CD14-positive monocyte (primary cell): ENCODE results near the gene CSPG4. TPM values are rescaled to one million over a fixed set of nuclear protein-coding genes. Genes with fewer than 3 reads are reported as not detected.

Source experiments
- DNase-seq, 3 donors: peaks; one replicate each; pipeline ENCODE4 v3.0.0-alpha.2; 2011 to 2022
- H2AFZ ChIP-seq: 2 replicates; pipeline ENCODE4 v1.6.0; 2012; ENCODE audit warnings: mild to moderate bottlenecking, low read depth, low read length, inconsistent platforms; ENCODE audit not compliant: insufficient read depth, poor library complexity, severe bottlenecking
- H3K27ac ChIP-seq, 2 donors: 1 replicate in 1 of 2; 2 replicates in 1 of 2; pipeline ENCODE4 v1.5.1; 2012 to 2013; ENCODE audit warnings: low read length in 2 of 2, control low read depth in 1 of 2, inconsistent platforms in 1 of 2, low read depth in 1 of 2, mild to moderate bottlenecking in 1 of 2
- H3K27me3 ChIP-seq, 2 donors: one replicate each; pipeline versions ENCODE4 v1.6.0 to v1.6.1; 2011 to 2013; ENCODE audit warnings: low read length in 2 of 2; ENCODE audit not compliant: control insufficient read depth in 2 of 2, insufficient read depth in 2 of 2
- H3K36me3 ChIP-seq, 2 donors: replicated peaks in 1 of 2; 1 replicate in 1 of 2; 2 replicates in 1 of 2; pipeline versions ENCODE4 v1.5.1 to v1.6.1; 2012 to 2013; ENCODE audit warnings: low read length in 2 of 2, control low read depth in 1 of 2, inconsistent platforms in 1 of 2, mild to moderate bottlenecking in 1 of 2; ENCODE audit not compliant: insufficient read depth in 2 of 2, control insufficient read depth in 1 of 2
- H3K4me1 ChIP-seq, 2 donors: 1 replicate in 1 of 2; 2 replicates in 1 of 2; pipeline versions ENCODE4 v1.5.1 to v1.6.1; 2012 to 2013; ENCODE audit warnings: low read length in 2 of 2, control low read depth in 1 of 2, inconsistent platforms in 1 of 2, mild to moderate bottlenecking in 1 of 2, moderate library complexity in 1 of 2; ENCODE audit not compliant: insufficient read depth in 2 of 2, control insufficient read depth in 1 of 2
- H3K4me2 ChIP-seq: replicated peaks from 2 replicates; pipeline ENCODE3; 2012; ENCODE audit warnings: low read length, moderate library complexity, mild to moderate bottlenecking; ENCODE audit not compliant: poor library complexity, severe bottlenecking; ENCODE audit errors: extremely low read depth
- H3K4me3 ChIP-seq, 3 experiments: fragments of 200-600 bp in 1 of 3; sonication (generic) in 1 of 3; replicated peaks in 1 of 3; 1 replicate in 2 of 3; 2 replicates in 1 of 3; pipeline ENCODE4 v1.5.1; 2011 to 2013; ENCODE audit warnings: low read length in 3 of 3, mild to moderate bottlenecking in 3 of 3, control low read depth in 2 of 3, low read depth in 2 of 3, inconsistent platforms in 1 of 3, moderate library complexity in 1 of 3
- H3K79me2 ChIP-seq: 2 replicates; pipeline ENCODE4 v1.6.0; 2012; ENCODE audit warnings: mild to moderate bottlenecking, control low read depth, inconsistent platforms, low read length, moderate library complexity; ENCODE audit not compliant: insufficient read depth
- H3K9ac ChIP-seq: 2 replicates; pipeline ENCODE4 v1.6.0; 2017; ENCODE audit warnings: low read length, mild to moderate bottlenecking; ENCODE audit not compliant: insufficient read depth, poor library complexity, severe bottlenecking
- H3K9me3 ChIP-seq, 2 donors: replicated peaks in 1 of 2; 1 replicate in 1 of 2; 2 replicates in 1 of 2; pipeline versions ENCODE4 v1.5.1 to v1.6.1; 2012 to 2013; ENCODE audit warnings: low read length in 2 of 2, control low read depth in 1 of 2; ENCODE audit not compliant: control insufficient read depth in 1 of 2, insufficient read depth in 1 of 2
- H4K20me1 ChIP-seq: 2 replicates; pipeline ENCODE4 v1.6.0; 2012; ENCODE audit warnings: mild to moderate bottlenecking, low read length, control low read depth, moderate library complexity; ENCODE audit not compliant: insufficient read depth
- H3K27ac Mint-ChIP-seq, 7 donors: one replicate each; pipeline ENCODE4 v1.8.0; 2020; ENCODE audit warnings: mild to moderate bottlenecking in 7 of 7, mixed read lengths in 7 of 7, moderate library complexity in 6 of 7, inconsistent platforms in 2 of 7
- H3K27me3 Mint-ChIP-seq, 3 donors: one replicate each; pipeline ENCODE4 v1.8.0; 2021 to 2022; ENCODE audit warnings: low read depth in 3 of 3, mild to moderate bottlenecking in 3 of 3, mixed read lengths in 3 of 3, moderate library complexity in 3 of 3, inconsistent platforms in 1 of 3
- H3K36me3 Mint-ChIP-seq, 2 donors: one replicate each; pipeline ENCODE4 v1.8.0; 2020; ENCODE audit warnings: mixed read lengths in 2 of 2, inconsistent platforms in 1 of 2, mild to moderate bottlenecking in 1 of 2
- H3K4me1 Mint-ChIP-seq: one replicate; pipeline ENCODE4 v1.8.0; 2020; ENCODE audit warnings: mild to moderate bottlenecking, mixed read lengths
- H3K4me3 Mint-ChIP-seq, 2 donors: one replicate each; pipeline ENCODE4 v1.8.0; 2020; ENCODE audit warnings: mild to moderate bottlenecking in 2 of 2, mixed read lengths in 2 of 2, moderate library complexity in 1 of 2
- H3K9me3 Mint-ChIP-seq, 7 donors: one replicate each; pipeline ENCODE4 v1.8.0; 2020 to 2022; ENCODE audit warnings: mixed read lengths in 7 of 7, mild to moderate bottlenecking in 6 of 7, moderate library complexity in 6 of 7, inconsistent platforms in 2 of 7
- CTCF ChIP-seq: fragments of 200-600 bp; IDR thresholded peaks from one replicate; pipeline ENCODE4 v1.8.0; 2022; ENCODE audit warnings: antibody characterized with exemption, mild to moderate bottlenecking
- WGBS: methylation state at CpG from one replicate; pipeline ENCODE4 v1.1.5; 2013; ENCODE audit warnings: missing lambda C conversion rate; ENCODE audit not compliant: insufficient coverage; 5-methylcytosine and 5-hydroxymethylcytosine counted together
- intact Hi-C, 2 donors: fragments of 100-400 bp; cut with micrococcal nuclease; formaldehyde crosslinking; loops; one replicate each; pipeline versions ENCODE4 v1.15.0 to v1.15.1; 2023
- polyA plus RNA-seq, 3 donors: library from polyadenylated mRNA; depleted of rRNA in 1 of 3; unstranded in 2 of 3; stranded (reverse) in 1 of 3; fragments of 300-500 nt in 2 of 3; fragments of >200 nt in 1 of 3; fragmentation: Illumina TruSeq in 2 of 3; gene quantifications; 1 replicate in 2 of 3; 2 replicates in 1 of 3; pipeline ENCODE4 v1.2.3, GENCODE V29; 2012 to 2021

CSPG4 gene
- polyA plus RNA-seq, 3 donors: not detected

DNA sequence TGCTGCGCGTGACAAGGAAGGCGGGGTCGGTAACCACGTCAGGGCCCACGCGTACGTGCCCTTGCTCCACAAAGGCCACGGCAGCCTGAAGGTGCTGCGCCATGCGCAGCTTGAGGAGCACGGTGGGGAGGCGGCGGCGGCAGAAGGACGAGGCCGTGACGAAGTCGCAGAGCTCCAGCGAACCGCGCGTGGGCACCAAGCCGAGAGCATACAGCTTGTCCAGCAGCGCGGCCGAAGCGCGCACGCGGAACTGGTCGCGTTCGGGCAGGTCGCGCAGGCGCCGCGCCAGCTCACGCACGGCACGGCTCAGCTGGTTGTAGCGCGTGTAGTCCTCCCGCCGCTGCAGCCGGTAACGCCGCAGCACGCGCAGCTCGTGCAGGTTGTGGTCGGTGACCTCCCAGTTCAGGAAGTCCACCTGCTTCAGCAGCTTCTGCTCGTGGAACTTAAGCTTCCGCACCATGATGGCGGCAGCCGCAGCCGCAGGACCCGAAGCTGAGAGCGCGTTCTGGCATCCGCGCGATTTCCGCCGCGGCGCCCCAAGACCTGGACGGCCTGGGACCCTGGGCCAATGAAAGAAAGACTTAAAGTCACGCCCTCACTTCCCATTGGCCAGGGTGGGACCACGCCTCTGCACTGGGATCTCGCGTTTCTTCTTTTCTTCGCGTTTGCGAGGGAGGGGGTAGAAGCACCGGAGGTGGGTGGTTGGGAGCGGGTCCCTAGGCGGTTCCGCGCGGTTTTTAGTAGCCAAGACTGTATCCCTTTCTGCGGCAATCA is 72.8 kb downstream of the CSPG4 start, which contains the start of gene IMP3:
IMP3 (minus strand) TSS at position 516 of the 774 bp plus-strand sequence; CDS start at position 460, 56 bp downstream.
- peak; percentile 93 to 94 (median 94) for DNase-seq
- peak within 1 kb of the TSS; percentile 91 for H3K9ac ChIP-seq
- TF ChIP-seq CTCF: no peak
- H4K20me1 ChIP-seq: peaks cover 27% of the 10 kb centered on the region
- H2AFZ ChIP-seq: peak within 1 kb of the TSS; percentile 88
- H3K36me3 ChIP-seq: peaks cover 0 to 7% of the 10 kb centered on the region in 2 donors
- peaks cover 30 to 38% of the 10 kb centered on the region in 2 donors for H3K4me1 ChIP-seq
- H3K27ac ChIP-seq: peak within 1 kb of the TSS; percentile 89 to 97
- H3K79me2 ChIP-seq: peaks cover 39% of the 10 kb centered on the region
- Mint-ChIP-seq H3K27me3 (peaks cover 2 to 6% (median 6%) of the 10 kb centered on the region in 3 donors), H3K4me3 (peak within 1 kb of the TSS; percentile 87 to 91), H3K4me1 (peaks cover 34% of the 10 kb centered on the region), H3K27ac (peak within 1 kb of the TSS; percentile 91 to 97 (median 95)), H3K36me3 (peaks cover 7 to 8% of the 10 kb centered on the region in 2 donors), H3K9me3 (no peaks in the 10 kb centered on the region)
- H3K4me2 ChIP-seq: peak within 1 kb of the TSS; percentile 88
- no peaks in the 10 kb centered on the region for H3K9me3 ChIP-seq
- no peaks in the 10 kb centered on the region for H3K27me3 ChIP-seq
- under 1% methylated on average over 72 of the region's 83 CpGs for WGBS
- intact Hi-C loops: loop anchor here (5.0 kb wide), 2 partner anchors 183 to 188 kb away; partner anchors contain the start of gene SIN3A (in 1 of the 2)
- peak within 1 kb of the TSS; percentile 77 to 83 (median 80) for H3K4me3 ChIP-seq

- Histone ChIP-seq H3K27me3 (no peaks in the 10 kb centered on the region), H3K4me1 (peaks cover 30 to 38% of the 10 kb centered on the region in 2 donors), H3K27ac (peak overlapping the region; percentile 89 to 97), H3K9ac (peak overlapping the region; percentile 91), H3K4me3 (peak overlapping the region; percentile 77 to 83 (median 80)), H2AFZ (peak overlapping the region; percentile 88), H3K4me2 (peak overlapping the region; percentile 88), H3K9me3 (no peaks in the 10 kb centered on the region), H3K79me2 (peaks cover 39% of the 10 kb centered on the region), H3K36me3 (peaks cover 0 to 7% of the 10 kb centered on the region in 2 donors), H4K20me1 (peaks cover 27% of the 10 kb centered on the region)
- intact Hi-C loops: no loop called here
- Mint-ChIP-seq H3K27me3 (peaks cover 2% of the 10 kb centered on the region in 3 donors), H3K4me3 (peak overlapping the region; percentile 87 to 91), H3K4me1 (peaks cover 34% of the 10 kb centered on the region), H3K9me3 (no peaks in the 10 kb centered on the region), H3K36me3 (peaks cover 7 to 8% of the 10 kb centered on the region in 2 donors), H3K27ac (peak overlapping the region; percentile 91 to 97 (median 95))
- no peak for TF ChIP-seq CTCF
- under 1% methylated on average over 16 of the region's 16 CpGs for WGBS
- peak in 2 of 3 donors; percentile 44 to 73 for DNase-seq
These were observed 73.4 kb downstream of the CSPG4 start for GRCh38 chr15:75639191-75639708.
